G401.6 (cell line): ENCODE measurements around the gene TFRC.
"Not testable (repeated sequence)": the region's sequence is repeated elsewhere in the genome, so short reads cannot be mapped to it uniquely, and the experiment has no call there.

Experiments used
- FAIRE-seq: peaks from 2 replicates; lab custom pipeline; 2012; peaks lifted over from hg19 to GRCh38; lab: Jason Lieb, UNC

TFRC gene

GRCh38 chr3:196081002-196081833 is 672 bp downstream of the TFRC start:
- FAIRE-seq = no peak

- not testable (repeated sequence) for FAIRE-seq
Observed at GRCh38 chr3:196080101-196080846, 1.6 kb downstream of the TFRC start.

- no peak for FAIRE-seq
Observed at GRCh38 chr3:196079682-196080081, 2.2 kb downstream of the TFRC start.

DNA sequence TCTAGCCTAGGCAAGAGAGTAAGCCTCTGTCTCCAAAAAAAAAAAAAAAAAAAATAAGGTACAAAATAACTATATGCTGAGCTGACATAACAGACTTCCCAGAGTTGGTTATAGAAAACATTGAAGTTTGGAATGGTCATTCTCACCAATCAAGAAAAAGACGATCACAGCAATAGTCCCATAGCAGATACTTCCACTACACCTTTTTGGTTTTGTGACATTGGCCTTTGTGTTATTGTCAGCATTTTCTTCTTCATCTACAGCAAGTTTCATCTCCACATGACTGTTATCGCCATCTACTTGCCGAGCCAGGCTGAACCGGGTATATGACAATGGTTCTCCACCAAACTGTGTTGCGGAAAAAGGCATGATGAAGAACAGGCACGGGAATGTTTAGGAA is 6.9 kb downstream of the TFRC start:
- FAIRE-seq = no peak

GRCh38 chr3:196073255-196073753 is 8.6 kb downstream of the TFRC start:
- no peak for FAIRE-seq

GRCh38 chr3:196072313-196072712 is 9.6 kb downstream of the TFRC start:
- FAIRE-seq = no peak

DNA sequence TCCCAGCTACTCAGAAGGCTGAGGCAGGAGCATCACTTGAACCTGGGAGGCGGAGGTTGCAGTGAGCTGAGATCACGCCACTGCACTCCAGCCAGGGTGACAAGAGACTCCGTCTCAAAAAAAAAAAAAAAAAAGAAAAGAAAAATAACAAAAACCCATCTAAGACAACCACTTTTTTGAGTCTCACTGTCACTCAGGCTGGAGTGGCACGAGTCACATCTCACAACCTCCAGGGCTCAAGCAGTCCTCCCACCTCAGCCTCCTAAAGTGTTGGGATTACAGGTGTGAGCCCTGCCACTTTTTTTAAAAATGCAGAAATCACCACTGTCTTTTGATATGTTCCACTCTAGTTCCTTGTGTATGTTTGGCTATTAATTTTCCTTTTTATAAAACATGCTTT is 13.1 kb downstream of the TFRC start:
- FAIRE-seq = not testable (repeated sequence)

DNA sequence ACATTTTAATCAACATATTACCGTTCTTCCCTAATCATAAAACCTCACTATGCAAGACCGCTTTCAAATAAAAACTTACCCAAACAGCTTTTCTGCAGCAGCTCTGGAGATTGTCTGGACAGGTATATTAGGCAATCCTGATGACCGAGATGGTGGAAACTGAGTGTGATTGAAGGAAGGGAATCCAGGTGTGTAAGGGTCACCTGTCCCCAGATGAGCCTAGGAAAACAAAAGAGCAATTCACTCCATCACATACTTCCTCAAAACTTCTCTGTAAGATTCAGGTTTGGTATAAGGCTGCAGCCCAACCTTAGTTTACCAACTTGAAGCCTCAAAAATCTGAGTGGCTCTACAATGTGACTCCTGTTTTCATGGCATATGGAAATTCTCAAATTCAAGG is 14.5 kb downstream of the TFRC start:
- FAIRE-seq = no peak

DNA sequence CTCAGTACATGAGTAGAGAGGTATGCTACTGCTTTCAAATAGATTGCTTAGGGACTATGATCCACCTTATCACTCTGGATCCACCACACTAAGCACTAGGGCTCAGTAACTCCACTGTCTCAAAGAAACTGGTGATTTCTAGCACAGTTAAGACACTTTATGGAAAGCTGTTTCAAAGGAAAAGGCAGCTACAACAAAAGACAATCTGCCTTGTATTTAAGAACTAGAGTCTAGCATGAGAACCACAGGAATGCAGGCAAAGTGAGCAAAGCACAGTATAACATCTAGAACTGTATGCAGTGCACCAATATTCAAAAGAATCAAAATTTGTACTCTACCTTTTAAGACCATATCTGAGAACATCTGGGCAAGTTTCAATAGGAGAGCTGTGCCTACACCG is 17.9 kb downstream of the TFRC start:
- FAIRE-seq = no peak

DNA sequence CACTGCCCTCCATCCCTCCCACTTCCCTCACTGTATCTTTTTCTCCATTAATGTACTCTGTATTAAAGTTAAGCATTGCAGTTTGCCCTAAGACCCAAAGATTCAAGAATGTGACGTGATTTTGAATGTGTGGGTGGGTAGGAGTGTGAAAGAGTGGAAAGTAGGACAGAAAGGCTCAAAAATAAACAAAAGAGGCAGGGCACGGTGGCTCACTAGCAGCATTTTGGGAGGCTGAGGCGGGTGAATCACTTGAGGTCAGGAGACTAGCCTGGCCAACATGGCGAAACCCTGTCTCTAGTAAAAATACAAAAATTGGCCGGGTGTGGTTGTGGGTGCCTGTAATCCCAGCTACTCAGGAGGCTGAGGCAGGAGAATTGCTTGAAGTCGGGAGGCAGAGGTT is 18.4 kb downstream of the TFRC start:
- FAIRE-seq = no peak

DNA sequence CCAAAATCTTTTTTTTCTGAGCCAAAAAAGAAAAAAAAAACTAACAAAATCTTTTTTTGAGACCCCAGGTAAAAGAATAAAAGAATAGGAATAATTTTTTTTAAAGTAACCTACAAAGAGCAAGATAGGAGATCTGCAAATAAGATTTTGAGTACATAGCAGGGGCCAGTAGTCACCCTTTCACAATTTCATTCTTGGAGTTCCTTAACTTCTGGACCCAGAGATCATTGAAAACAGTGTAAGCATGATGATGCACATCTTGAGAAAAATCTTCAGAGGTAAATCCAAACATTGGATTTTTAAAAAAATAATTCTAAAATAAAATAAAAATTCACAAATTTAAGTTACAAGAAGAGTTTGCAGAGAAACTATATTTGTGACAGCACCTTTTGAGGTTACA is 18.8 kb downstream of the TFRC start:
- FAIRE-seq = no peak

DNA sequence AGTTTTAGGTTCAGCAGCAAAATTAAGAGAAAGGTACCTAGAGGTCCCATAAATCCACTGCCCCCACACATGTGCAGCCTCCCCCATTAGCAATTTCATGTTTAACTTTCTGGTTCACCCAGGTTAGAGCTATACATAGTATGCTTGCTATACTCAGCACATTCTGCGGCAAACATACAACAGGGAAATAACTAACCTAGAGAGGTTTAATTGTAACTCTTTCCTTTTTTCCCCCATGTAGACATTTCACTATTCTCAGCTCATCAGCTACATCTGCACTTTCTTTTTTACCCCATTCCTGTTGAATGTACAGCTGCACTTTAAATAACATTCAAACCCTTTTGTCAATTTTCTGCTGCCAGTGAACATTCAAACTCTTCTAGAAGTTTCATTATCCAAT is 21.1 kb downstream of the TFRC start:
- no peak for FAIRE-seq

DNA sequence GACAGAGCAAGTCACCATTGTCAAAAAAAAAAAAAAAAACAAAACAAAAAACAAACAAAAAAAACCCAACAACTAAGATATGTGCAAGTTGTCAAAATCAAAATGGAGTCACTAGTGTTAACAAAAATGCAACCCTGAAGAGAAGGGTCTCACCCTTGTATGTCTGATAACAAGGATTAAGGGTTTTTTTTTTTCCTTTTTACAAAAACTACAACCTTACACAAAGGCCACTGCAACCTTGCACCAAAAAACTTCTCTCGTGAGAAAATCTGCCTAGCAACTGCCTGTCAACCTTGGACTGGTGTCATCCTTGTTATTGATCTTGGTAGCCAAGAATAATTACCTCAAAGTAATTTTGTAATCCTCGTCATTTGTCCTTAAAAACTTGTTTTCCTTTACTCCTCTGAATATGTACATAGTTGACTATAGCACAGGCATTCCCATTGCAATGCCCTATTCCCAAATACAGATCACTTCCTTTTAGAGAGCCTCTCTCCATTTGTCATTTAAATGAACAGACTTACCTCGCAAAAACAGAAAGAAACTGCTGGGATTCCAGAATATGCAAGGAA is 24.0 kb downstream of the TFRC start:
- FAIRE-seq = no peak

GRCh38 chr3:196056371-196056770 is 25.5 kb downstream of the TFRC start:
- FAIRE-seq = not testable (repeated sequence)

DNA sequence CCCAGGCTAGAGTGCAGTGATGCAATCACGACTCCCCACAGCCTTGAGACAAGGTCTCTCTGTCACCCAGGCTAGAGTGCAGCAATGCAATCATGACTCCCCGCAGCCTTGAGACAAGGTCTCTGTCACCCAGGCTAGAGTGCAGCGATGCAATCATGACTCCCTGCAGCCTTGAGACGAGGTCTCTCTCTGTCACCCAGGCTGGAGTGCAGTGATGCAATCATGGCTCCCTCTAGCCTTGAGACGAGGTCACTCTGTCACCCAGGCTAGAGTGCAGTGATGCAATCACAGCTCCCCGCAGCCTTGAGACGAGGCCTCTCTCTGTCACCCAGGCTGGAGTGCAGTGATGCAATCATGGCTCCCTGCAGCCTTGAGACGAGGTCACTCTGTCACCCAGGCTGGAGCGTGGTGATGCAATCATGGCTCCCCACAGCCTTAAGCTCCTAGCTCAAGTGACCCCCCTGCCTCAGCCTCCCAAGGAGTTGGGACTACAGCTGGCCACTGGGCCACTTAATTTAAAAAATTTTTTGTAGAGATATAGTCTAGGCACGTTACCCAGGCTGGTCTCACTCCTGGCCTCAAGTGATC is 26.1 kb downstream of the TFRC start:
- FAIRE-seq = no peak

- FAIRE-seq = no peak
Observed at GRCh38 chr3:196055240-196055639, 26.6 kb downstream of the TFRC start.

- FAIRE-seq = no peak
Observed at GRCh38 chr3:196054661-196055060, 27.2 kb downstream of the TFRC start.

DNA sequence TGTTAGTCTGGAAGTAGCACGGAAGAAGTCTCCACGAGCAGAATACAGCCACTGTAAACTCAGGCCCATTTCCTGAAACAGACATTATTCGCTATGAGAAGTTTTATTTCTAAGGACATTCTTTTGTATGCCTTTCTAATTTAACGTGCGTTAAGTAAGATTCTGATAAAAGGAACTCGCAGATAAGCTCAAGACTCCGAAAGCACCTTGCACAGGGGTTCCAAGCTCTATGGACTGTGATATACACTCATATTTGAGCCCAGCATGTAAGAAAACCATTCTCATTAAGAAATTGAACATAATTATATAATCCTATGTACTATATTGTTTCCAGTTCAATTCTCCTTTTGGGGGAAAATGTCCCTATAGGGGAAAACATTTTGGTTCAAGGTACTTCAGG is 28.4 kb downstream of the TFRC start:
- no peak for FAIRE-seq

DNA sequence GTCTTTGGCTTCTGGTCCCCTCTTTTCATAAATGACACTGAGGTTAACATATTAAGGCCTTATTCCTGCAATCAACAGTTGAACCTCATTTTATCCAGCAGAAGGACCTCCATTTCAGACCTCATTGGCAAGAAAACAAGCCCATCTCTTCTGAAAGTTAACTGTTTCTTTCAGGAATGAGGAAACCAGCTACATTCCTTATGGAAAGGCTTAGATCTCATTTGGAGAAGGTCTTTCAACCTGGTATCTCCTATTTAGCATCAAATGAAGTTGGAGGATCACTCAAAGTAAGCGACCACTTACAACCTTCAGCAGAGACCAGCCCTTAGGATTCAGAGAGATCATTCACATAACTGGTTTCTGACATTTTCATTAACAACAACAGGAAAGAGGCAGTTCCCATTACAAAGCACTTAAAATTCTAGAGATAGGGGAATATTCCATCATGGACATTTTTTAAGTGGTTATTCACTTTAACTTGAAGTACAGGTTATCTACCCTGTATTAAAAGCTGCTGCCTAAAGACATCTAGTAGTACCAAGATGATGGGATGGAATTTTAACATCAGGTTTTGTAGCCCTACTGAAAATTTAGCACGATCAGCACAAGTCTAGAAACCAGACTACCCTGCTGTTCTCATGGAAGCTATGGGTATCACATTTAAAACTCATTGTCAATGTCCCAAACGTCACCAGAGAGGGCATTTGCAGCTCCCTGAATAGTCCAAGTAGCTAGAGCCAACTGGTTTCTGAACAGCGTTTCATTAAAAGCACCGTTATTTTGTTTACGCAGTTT is 30.4 kb downstream of the TFRC start:
- FAIRE-seq = no peak

DNA sequence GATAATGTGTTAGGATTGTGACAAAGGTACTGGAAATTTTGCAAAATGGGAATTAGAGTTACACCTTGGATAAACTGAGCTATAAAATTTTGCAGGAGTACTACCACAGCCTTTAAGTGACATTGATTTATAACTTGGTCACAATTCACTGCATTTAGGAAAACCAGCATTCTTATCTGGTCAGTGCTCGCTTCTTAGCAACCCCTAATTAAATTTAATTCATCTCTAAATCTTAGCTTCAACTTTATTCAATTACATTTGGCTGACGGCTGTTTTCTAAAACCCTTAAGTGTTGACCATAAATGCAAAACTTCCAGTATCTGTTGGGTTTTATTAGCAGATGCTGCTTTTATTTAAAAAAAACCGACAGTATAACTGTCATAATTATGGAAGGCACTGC is 31.3 kb downstream of the TFRC start:
- no peak for FAIRE-seq

DNA sequence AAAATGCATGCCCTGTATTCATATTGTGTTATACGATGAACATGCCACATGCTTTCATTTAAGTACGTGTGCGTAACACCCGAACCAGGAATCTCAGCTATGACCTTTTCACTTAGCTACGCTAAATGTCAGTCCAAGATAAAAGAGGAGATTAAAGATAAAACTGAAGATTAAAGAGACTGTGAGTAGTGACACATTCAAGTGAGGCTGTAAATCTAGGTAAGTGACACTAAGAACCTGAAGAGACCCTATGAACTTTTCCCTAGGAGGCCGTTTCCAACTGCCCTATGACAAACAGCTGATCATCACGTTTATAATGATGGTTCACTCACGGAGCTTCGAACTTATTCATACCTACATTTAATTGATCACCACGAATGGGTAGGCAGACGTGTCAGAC is 32.2 kb downstream of the TFRC start:
- FAIRE-seq = no peak
